Upper lobe of left lung (tissue), 6 donors: ENCODE data around the gene RUBCN. TPM values are rescaled to one million over a fixed set of nuclear protein-coding genes. Genes with fewer than 3 reads are reported as not detected.

Experiments used
- ATAC-seq, 2 donors: fragments of 200-7000 bp; cut with Tn5 transposase; one replicate each; pipeline ENCODE4 v1.9.1; 2022; ENCODE audit warnings: mild to moderate bottlenecking in 2 of 2, moderate library complexity in 2 of 2; ENCODE audit not compliant: low FRiP score in 2 of 2
- DNase-seq, 2 donors: peaks; one replicate each; pipeline ENCODE4 v3.0.0-alpha.2; 2019 to 2020
- H3K27ac ChIP-seq, 4 donors: fragments of 200-600 bp; sonication (generic); one replicate each; pipeline ENCODE4 v1.5.1; 2016 to 2019
- H3K27me3 ChIP-seq, 4 donors: fragments of 200-600 bp; sonication (generic); one replicate each; pipeline ENCODE4 v1.5.1; 2017 to 2019
- H3K36me3 ChIP-seq, 4 donors: fragments of 200-600 bp; sonication (generic); one replicate each; pipeline ENCODE4 v1.5.1; 2016 to 2019
- H3K4me1 ChIP-seq, 4 donors: fragments of 200-600 bp; sonication (generic); one replicate each; pipeline ENCODE4 v1.5.1; 2018 to 2019
- H3K4me3 ChIP-seq, 4 donors: fragments of 200-600 bp; sonication (generic); one replicate each; pipeline ENCODE4 v1.5.1; 2017 to 2019; ENCODE audit warnings: mild to moderate bottlenecking in 2 of 4, moderate library complexity in 1 of 4
- H3K9me3 ChIP-seq, 4 donors: fragments of 200-600 bp; sonication (generic); one replicate each; pipeline ENCODE4 v1.5.1; 2018 to 2019
- CTCF ChIP-seq, 6 experiments: fragments of 450-650 bp in 4 of 6; fragments of 200-600 bp in 2 of 6; sonication (generic) in 2 of 6; IDR thresholded peaks; one replicate each; pipeline ENCODE4 v1.5.1; 2016 to 2019; ENCODE audit warnings: antibody characterized with exemption in 6 of 6
- EP300 ChIP-seq, 4 donors: sonication (generic); formaldehyde crosslinking; IDR thresholded peaks; one replicate each; pipeline ENCODE4 v1.5.1; 2017; ENCODE audit warnings: antibody characterized with exemption in 4 of 4, control low read depth in 2 of 4
- POLR2A ChIP-seq, 4 donors: fragments of 450-650 bp; IDR thresholded peaks; one replicate each; pipeline ENCODE4 v1.5.1; 2016 to 2017; ENCODE audit warnings: antibody characterized with exemption in 4 of 4, mild to moderate bottlenecking in 2 of 4
- POLR2AphosphoS5 ChIP-seq, 2 donors: sonication (generic); formaldehyde crosslinking; IDR thresholded peaks; one replicate each; pipeline ENCODE4 v1.5.1; 2017; ENCODE audit warnings: antibody characterized with exemption in 2 of 2
- WGBS, 2 donors: methylation state at CpG; one replicate each; pipeline ENCODE4 v1.1.5; 2017 to 2018; 5-methylcytosine and 5-hydroxymethylcytosine counted together
- total RNA-seq, 6 donors: library from RNA; depleted of rRNA in 4 of 6; stranded (reverse); fragments of >200 nt in 4 of 6; gene quantifications; one replicate each; pipeline versions ENCODE4 v1.1.0 to v1.2.1, GENCODE V29; 2016 to 2021
- donor health status: DM: no; HTN: no; CAD: no; lungs with moderate emphysema.
- donor health status: DM: no; HTN: yes; CAD: no; lungs with severe emphysema.

The RUBCN gene
- total RNA-seq, 6 donors from 2014 or later = 34.8 to 103 (median 51.2) TPM

- 93 to 95% methylated on average over 6 of the region's 6 CpGs for WGBS, 2 donors
- no peaks in the 10 kb centered on the region for H3K27me3 ChIP-seq
- H3K27ac ChIP-seq = no peak overlapping the region
- H3K4me1 ChIP-seq = no peaks in the 10 kb centered on the region
- TF ChIP-seq CTCF (IDR thresholded peaks at IDR 0.05) (no peak), EP300 (IDR thresholded peaks at IDR 0.05) (no peak), POLR2A (IDR thresholded peaks at IDR 0.05) (no peak), POLR2AphosphoS5 (IDR thresholded peaks at IDR 0.05) (no peak)
- DNase-seq = peak in 1 of 2 donors; percentile 18
- H3K36me3 ChIP-seq = peaks cover 23 to 92% (median 66%) of the 10 kb centered on the region in 4 donors
- H3K9me3 ChIP-seq = no peaks in the 10 kb centered on the region
- no peak overlapping the region for H3K4me3 ChIP-seq
- ATAC-seq = no peak
These were observed 39.3 kb downstream of the RUBCN start for GRCh38 chr3:197697355-197697754.

DNA sequence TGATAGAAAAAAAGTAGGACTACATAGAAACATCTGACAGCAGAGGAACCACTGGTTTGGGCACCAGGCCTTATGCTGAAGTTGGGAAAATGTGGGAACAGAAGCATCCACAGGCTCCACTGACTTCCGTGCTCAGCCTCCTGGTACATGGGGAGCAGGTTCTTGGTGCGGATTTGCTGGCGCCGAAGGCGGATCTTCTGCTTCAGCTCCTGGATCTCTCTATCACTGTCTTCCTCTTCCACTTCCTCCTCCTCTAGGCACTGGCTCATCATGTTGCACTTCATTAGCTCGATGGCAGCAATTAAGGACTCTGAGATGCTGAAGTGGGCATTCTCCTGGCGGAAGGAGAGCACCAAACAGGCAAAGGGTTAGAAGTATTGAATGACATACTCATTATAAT, 42.5 kb downstream of the RUBCN start:
- 95 to 98% methylated on average over 7 of the region's 7 CpGs for WGBS, 2 donors

GRCh38 chr3:197692641-197693040, 44.1 kb downstream of the RUBCN start:
- no peak for DNase-seq
- H3K4me3 ChIP-seq = no peak overlapping the region
- ATAC-seq = peak in 1 of 2 donors; percentile 36
- no peaks in the 10 kb centered on the region for H3K4me1 ChIP-seq
- no peak overlapping the region for H3K27ac ChIP-seq
- 53 to 56% methylated on average over 4 of the region's 4 CpGs for WGBS, 2 donors
- no peaks in the 10 kb centered on the region for H3K27me3 ChIP-seq
- H3K9me3 ChIP-seq = no peaks in the 10 kb centered on the region
- peaks cover 13 to 92% (median 58%) of the 10 kb centered on the region in 4 donors for H3K36me3 ChIP-seq
- TF ChIP-seq POLR2A (IDR thresholded peaks at IDR 0.05) (no peak), CTCF (IDR thresholded peaks at IDR 0.05) (no peak), POLR2AphosphoS5 (IDR thresholded peaks at IDR 0.05) (no peak), EP300 (IDR thresholded peaks at IDR 0.05) (no peak)

More for the DNA sequence above, 42.5 kb downstream of the RUBCN start:
- no peak for DNase-seq
- H3K9me3 ChIP-seq = no peaks in the 10 kb centered on the region
- TF ChIP-seq POLR2A (IDR thresholded peaks at IDR 0.05) (no peak), EP300 (IDR thresholded peaks at IDR 0.05) (no peak), POLR2AphosphoS5 (IDR thresholded peaks at IDR 0.05) (no peak), CTCF (IDR thresholded peaks at IDR 0.05) (no peak)
- H3K27me3 ChIP-seq = no peaks in the 10 kb centered on the region
- ATAC-seq = no peak
- H3K36me3 ChIP-seq = peaks cover 13 to 89% (median 58%) of the 10 kb centered on the region in 4 donors
- H3K4me1 ChIP-seq = no peaks in the 10 kb centered on the region
- H3K27ac ChIP-seq = no peak overlapping the region
- H3K4me3 ChIP-seq = no peak overlapping the region

- no peak overlapping the region for H3K27ac ChIP-seq
- H3K9me3 ChIP-seq = no peaks in the 10 kb centered on the region
- no peak overlapping the region for H3K4me3 ChIP-seq
- no peaks in the 10 kb centered on the region for H3K4me1 ChIP-seq
- no peaks in the 10 kb centered on the region for H3K27me3 ChIP-seq
- ATAC-seq (no peak), DNase-seq (no peak)
- peaks cover 13 to 88% (median 55%) of the 10 kb centered on the region in 4 donors for H3K36me3 ChIP-seq
- TF ChIP-seq POLR2AphosphoS5 (IDR thresholded peaks at IDR 0.05) (no peak), POLR2A (IDR thresholded peaks at IDR 0.05) (no peak), CTCF (IDR thresholded peaks at IDR 0.05) (no peak), EP300 (IDR thresholded peaks at IDR 0.05) (no peak)
- WGBS, 2 donors = 96 to 99% methylated on average over 6 of the region's 6 CpGs
These were observed 46.0 kb downstream of the RUBCN start for GRCh38 chr3:197690754-197691153.

- peaks cover 6 to 79% (median 44%) of the 10 kb centered on the region in 4 donors for H3K36me3 ChIP-seq
- WGBS, 2 donors = 93 to 100% methylated on average over 2 to 6 of the region's 6 CpGs
- no peaks in the 10 kb centered on the region for H3K9me3 ChIP-seq
- TF ChIP-seq POLR2A (IDR thresholded peaks at IDR 0.05) (no peak), CTCF (IDR thresholded peaks at IDR 0.05) (no peak), EP300 (IDR thresholded peaks at IDR 0.05) (no peak), POLR2AphosphoS5 (IDR thresholded peaks at IDR 0.05) (no peak)
- DNase-seq (no peak), ATAC-seq (no peak)
- no peaks in the 10 kb centered on the region for H3K27me3 ChIP-seq
- H3K4me1 ChIP-seq = no peaks in the 10 kb centered on the region
- no peak overlapping the region for H3K4me3 ChIP-seq
- H3K27ac ChIP-seq = no peak overlapping the region
These were observed 49.1 kb downstream of the RUBCN start for GRCh38 chr3:197687570-197687969.
